Epithelial cell of proximal tubule (primary cell): ENCODE results near the gene UNC5A. TPM values are rescaled to one million over a fixed set of nuclear protein-coding genes. Genes with fewer than 3 reads are reported as not detected.

ENCODE experiments used
- DNase-seq: peaks from one replicate; pipeline ENCODE4 v3.0.0-alpha.2; 2011; ENCODE audit warnings: low read depth
- H3K4me3 ChIP-seq: 2 replicates; pipeline ENCODE4 v1.5.1; 2011; ENCODE audit warnings: low read depth, mild to moderate bottlenecking, low read length
- total RNA-seq: library from RNA; depleted of rRNA; stranded (reverse); fragments of >200 nt; gene quantifications from 2 replicates; pipeline ENCODE4 v1.2.3, GENCODE V29; 2015
- TF ChIP-seq, protein P1 (sequence below): conservative IDR thresholded peaks from 2 replicates; pipeline ENCODE4 v1.5.1; 2012; ENCODE audit warnings: low read depth, mild to moderate bottlenecking, low read length

Gene UNC5A
- total RNA-seq, 1 donor from 2014 or later, result 1.2 TPM

DNA sequence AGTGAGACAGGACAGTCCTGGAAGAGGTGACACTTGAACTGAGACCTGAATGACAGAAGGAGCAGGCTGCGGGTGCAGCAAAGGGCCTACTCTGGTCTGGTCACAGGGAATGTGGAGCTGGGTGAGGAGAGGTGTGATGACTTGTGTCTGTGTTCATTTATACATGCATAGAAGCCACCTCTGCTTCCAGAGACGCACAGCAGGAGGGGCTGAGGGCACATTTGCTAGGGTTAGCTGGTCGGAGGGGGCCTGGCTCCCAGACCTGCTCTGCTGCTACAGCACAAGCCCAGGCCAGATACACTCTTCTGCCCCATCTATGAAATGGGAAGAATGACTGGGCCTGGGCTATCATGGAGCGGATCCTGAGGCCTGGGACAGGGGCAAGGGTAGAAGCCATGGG is 15.6 kb downstream of the UNC5A start:
- TF ChIP-seq, protein P1, sequence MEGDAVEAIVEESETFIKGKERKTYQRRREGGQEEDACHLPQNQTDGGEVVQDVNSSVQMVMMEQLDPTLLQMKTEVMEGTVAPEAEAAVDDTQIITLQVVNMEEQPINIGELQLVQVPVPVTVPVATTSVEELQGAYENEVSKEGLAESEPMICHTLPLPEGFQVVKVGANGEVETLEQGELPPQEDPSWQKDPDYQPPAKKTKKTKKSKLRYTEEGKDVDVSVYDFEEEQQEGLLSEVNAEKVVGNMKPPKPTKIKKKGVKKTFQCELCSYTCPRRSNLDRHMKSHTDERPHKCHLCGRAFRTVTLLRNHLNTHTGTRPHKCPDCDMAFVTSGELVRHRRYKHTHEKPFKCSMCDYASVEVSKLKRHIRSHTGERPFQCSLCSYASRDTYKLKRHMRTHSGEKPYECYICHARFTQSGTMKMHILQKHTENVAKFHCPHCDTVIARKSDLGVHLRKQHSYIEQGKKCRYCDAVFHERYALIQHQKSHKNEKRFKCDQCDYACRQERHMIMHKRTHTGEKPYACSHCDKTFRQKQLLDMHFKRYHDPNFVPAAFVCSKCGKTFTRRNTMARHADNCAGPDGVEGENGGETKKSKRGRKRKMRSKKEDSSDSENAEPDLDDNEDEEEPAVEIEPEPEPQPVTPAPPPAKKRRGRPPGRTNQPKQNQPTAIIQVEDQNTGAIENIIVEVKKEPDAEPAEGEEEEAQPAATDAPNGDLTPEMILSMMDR, result no peak

DNA sequence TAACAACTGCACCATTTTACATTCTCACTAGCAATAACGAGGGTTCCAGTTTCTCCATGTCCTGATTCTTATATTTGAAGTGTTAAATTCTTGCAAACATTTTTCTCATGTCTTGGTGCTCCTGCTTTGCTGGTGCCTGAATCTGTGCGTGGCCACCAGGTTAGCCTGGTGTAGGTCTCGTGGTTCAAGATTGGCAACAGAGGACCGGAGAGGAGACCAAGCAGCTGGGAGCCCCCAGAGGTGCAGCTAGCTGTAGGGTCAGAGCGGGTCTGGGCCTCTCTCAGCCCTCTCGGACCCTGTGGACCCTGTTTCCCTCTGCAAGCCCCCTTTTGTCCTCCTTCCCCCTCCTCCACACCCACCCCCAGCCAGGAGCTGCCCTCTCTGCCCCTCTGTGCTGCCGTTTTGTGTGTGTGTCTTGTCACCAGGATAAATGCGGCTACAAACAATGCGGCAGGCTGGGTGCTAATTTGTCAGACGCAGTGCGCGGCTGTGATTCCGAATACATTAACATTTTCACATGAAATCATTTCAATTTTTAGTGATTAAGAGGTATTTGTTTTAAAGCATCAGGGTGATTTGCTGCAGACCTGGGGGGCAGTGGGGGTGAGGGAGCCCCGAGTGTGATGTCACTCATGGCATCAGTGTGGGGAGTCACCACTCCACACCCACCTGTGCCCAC is 17.5 kb downstream of the UNC5A start:
- DNase-seq, result no peak
- H3K4me3 ChIP-seq, result no peak overlapping the region
- TF ChIP-seq, protein P1, result no peak

More for the DNA sequence above, 15.6 kb downstream of the UNC5A start:
- DNase-seq, result no peak
- H3K4me3 ChIP-seq, result no peak overlapping the region

DNA sequence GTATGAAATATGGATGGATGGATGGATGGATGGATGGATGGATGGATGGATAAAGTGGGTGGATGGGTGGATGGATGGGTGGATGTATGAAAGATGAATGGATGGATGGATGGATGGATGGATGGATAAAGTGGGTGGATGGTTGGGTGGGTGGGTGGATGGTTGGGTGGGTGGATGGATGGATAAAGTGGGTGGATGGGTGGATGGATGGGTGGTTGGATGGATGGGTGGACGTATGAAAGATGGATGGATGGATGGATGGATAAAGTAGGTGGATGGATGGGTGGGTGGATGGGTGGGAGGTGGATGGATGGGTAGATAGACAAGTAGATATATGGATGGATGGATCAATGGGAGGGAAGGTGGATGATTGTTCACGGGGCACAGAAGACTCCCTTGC is 19.0 kb downstream of the UNC5A start:
- DNase-seq, result no peak
- TF ChIP-seq, protein P1, result no peak

DNA sequence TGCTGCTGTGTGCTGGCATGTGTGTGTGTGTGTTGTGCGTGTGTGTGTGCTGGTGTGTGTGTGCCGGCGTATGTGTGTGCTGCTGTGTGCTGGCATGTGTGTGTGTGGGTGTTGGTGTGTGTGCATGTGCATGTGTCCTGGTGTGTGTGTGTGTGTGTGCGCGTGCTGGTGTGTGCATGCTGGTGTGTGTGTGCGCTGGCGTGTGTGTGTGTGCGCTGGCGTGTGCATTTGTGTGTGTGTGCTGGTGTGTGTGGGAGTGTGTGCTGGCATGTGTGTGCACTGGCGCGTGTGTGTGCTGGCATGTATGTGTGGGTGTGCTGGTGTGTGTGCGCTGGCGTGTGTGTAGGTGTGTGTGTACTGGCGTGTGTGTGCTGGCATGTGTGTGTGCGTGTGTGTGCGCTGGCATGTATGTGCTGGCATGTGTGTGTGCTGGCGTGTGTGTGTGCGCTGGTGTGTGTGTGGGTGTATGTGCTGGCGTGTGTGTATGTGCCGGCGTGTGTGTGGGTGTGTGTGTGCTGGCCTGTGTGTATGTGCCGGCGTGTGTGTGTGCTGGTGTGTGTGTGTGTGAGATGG is 20.1 kb downstream of the UNC5A start:
- H3K4me3 ChIP-seq, result no peak overlapping the region
- TF ChIP-seq, protein P1, result no peak
- DNase-seq, result no peak

More for the DNA sequence above, 19.0 kb downstream of the UNC5A start:
- no peak overlapping the region for H3K4me3 ChIP-seq

DNA sequence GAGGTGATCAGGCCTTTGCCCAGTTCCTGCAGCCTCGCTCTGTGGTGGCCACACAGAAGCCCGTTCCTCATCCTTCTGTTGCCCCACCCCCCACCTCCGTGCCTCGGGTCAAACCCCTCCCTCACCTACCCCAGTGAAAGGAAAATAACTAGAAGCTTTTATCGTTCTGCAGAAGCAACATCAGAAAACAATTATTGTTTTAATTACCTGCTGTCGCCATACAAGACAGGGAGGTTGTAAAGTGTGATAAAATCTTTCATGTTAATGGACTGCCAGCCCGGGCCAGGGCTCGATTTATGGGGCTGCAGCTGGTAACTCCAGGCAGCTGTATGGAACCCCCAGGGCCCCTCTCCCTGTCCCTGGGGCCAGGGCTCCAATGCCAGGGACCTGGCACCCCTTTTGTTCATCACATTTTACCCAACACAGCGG is 20.6 kb downstream of the UNC5A start:
- TF ChIP-seq, protein P1, result no peak
- no peak overlapping the region for H3K4me3 ChIP-seq
- no peak for DNase-seq

DNA sequence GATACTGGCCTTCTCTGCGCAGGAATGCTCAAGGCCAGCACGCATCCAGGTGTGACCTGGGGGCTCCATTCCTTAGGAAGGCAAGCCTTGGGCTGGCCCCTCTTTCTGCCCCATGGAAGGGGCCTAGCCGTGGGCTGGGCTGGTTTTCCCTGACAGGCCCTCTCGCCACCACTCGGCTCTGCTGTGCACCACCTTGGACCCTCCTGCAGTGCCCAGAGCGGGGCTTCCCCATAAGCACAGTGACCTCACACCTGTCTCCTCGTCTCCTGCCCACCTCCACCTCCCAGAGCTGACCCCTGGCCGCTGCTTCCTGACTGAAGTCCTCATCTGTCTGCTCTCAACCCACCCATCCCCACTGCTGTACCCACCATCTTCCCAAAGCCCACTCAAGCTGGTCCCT is 21.1 kb downstream of the UNC5A start:
- no peak for DNase-seq
- no peak overlapping the region for H3K4me3 ChIP-seq
- TF ChIP-seq, protein P1, result no peak

DNA sequence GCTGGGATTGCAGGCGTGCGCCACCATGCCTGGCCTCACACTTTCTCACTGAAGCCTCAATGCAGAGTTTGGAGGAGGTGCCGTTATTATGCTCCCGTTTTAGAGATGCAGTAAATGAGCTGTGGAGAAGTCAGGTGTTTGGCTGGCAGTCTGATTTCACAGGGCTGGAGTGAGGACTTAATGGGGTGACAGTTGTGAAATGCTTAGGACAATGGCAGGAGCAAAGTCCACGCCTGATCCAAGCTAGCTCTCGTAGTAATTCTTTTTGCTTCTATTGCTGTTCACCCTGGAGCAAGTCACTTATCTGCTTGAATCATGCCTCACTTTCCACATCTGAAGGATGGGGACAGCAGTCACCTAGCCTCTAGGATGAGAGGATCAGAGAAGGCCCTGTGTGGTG is 21.8 kb downstream of the UNC5A start:
- DNase-seq, result no peak
- H3K4me3 ChIP-seq, result no peak overlapping the region
- TF ChIP-seq, protein P1, result no peak
